Stimulated activated CD8-positive, alpha-beta memory T cell treated with anti-CD3 and anti-CD28 coated beads, Interleukin-2, amount 100 ng/mL, for 1 hour (primary cell): ENCODE data around the gene CEP162.
"Not testable (repeated sequence)": the region's sequence is repeated elsewhere in the genome, so short reads cannot be mapped to it uniquely, and the experiment has no call there.

Source experiments
- DNase-seq, 2 donors: peaks; one replicate each; pipeline ENCODE4 v3.0.0-alpha.2; 2020; ENCODE audit warnings: low read depth in 2 of 2

The CEP162 gene

DNA sequence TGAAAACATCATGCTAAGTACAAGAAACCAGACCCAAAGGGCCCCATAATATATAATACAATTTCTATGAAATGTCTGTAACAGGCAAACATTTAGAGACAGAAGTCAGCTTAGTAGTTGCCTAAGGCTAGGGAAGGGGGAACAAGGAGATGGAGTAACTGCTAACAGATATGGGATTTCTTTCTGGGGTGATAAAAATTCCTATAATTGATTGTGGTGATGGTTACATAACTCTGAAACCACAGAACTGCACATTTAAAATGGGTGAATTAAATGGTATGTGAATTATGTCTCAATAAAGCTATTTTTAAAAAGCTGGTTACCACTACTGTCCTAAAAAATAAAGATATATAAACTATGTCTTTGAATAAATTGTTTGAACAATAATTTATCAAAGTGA, 3.2 kb downstream of the CEP162 start:
- no peak for DNase-seq

DNA sequence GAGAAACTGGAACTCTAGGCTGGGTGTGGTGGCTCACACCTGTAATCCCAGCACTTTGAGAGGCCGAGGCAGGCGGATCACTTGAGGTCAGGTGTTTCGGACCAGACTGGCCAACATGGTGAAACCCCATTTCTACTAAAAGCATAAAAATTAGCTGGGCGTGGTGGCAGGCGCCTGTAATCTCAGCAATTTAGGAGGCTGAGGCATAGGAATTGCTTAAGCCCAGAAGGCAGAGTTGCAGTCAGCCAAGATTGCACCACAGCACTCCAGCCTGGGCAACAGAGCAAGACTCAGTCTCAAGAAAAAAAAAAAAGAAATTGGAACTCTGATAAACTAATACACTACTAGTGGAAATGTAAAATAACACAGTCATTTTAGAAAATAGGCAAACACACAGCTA, 3.8 kb downstream of the CEP162 start:
- not testable (repeated sequence) for DNase-seq

DNA sequence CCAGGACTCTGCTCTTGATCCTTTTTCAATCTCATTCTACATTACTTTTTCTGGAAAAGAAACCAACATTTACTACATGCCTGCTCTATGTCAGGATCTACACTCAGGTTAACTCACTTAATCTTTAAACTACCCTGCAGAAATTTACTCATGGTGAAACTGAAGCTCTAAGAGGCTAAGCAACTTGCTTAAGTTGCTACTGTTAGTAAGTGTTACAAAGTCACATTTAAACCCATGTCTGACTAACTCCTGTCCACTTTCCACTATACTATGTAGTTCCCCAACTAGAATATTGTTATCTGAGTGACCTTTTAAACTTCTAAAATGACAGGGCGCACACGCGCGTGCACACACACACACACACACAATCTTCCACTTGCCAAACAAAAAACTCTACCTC, 5.0 kb downstream of the CEP162 start:
- no peak for DNase-seq

DNA sequence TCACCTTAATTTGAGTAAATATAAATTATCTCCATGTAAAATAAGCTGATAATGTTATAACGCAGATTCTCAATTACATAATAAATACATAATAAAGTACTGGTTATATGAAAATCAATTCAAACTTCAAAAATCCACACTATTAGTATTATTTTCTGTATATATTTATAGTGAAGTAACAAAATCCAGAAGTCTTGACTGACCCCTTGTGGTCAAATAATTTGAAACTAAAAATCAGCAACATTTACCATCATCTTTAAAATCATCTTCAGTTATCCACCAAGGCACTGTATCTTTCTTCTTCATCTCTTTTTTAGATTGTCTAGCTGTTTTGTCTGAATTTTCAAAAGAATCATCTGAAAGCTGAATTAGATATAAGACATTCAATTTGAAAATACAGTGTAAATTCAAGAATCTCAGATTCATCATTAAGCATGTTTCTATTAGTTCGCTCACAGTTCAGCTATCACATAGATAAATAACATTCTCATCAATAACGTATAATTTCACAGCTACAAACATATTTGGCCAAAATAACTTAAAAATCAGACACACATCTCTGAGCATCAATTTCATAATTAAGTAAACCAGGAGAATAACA, 6.5 kb downstream of the CEP162 start:
- no peak for DNase-seq

DNA sequence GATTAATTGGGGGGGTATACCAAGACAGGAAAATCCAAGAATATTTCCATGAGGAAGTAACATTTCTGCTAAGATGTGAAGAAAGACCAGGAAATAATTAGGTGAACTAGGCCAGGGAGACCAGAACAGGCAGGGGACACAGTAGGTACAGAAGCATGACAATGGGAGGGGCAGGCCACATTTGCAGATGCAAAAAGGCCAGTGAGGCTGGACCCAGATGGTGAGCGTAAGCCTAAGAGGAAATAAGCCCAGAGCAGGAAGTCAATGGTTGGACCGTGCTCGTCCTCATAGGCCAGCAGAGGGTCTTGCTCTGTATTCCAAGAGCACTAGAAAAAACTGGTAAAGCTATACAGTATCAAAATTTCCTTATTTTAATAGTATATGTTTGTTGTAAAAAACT, 9.4 kb downstream of the CEP162 start:
- no peak for DNase-seq

DNA sequence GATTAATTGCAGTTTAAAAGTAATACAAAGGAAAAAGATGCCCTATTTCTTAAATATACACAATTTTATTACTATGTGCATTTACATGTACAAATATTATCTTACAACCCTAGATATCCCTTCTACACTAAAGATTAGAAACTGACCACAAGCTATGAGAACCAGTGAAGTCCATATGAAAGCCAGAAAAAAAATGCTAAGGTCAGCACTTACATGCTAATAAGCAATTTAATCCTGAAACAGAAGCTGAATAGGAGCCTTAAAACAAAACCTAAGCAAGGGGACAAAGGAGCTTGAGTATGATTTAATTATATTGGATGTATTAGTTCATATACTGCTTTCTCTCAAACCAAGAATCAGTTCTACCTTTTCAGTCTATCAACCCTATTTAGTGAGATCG, 14.2 kb downstream of the CEP162 start:
- no peak for DNase-seq

DNA sequence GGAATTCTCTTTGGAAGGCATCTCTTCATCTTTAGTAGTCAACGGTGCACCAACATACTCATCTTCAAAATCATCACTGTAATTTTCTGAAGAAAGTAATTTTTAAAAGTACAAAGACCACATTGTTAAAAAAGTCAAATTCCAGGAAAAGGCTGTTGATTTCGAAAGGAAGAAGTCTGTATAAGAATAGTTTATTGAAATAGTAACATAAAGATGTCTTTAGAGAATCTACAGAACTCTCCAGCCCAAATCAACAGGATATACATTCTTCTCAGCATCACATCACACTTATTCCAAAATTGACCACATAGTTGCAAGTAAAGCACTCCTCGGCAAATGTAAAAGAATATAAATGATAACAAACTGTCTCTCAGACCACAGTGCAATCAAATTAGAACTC, 23.4 kb downstream of the CEP162 start:
- no peak for DNase-seq

DNA sequence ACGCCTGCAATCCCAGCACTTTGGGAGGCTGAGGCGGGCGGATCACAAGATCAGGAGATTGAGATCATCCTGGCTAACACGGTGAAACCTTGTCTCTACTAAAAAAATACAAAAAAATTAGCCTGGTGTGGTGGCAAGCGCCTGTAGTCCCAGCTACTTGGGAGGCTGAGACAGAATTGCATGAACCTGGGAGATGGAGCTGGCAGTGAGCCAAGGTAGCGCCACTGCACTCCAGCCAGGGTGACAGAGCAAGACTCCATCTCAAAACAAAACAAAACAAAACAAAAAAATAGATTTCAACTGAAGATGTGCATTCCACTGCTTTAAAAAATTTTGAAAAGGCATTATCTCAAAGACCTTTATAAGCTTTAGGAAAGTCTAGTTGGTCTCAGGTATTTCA, 27.5 kb downstream of the CEP162 start:
- not testable (repeated sequence) for DNase-seq

DNA sequence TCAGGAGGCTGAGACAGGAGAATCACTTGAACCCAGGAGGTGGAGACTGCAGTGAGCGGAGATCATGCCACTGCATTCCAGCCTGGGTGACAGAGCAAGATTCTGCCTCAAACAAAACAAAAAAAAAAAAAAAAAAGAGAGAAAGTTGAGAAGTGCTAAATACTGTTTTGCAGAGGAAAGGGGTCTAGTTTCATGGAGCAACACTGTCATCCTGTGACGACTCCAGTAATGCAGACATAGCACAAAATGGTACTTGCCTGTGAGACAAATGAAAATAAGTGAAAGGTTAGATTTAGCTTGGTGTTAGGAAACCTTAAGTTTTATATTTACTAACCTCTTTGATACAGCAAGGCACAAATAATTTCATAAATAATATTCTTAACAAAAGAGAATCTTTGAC, 29.7 kb downstream of the CEP162 start:
- no peak for DNase-seq

DNA sequence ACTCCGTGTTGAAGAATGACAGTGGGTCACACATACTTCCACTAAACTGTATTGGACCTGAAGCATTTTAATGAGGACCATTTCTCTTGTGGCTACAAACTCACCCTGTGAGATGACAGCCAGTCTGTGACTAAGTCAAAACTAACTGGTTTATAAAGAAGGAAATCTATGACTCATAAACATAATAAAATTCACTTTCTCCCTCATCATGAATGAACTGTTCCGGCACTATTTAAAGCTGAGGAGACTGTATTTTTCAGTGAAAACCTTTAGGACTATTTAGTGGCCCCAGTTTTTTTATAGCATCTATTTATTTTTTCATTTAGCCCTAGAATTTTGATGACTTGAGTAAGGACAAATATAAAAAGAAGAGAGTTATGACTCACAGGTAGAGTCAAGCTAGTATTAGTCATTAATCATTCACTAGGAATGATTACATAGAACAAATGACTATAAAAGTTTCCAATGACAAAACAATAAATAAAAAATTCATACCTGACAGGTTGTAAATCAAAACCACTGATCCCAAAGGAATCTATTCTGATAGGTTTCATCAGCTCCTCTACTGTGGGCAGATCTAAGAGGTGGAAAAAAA, 34.2 kb downstream of the CEP162 start:
- DNase-seq = no peak

DNA sequence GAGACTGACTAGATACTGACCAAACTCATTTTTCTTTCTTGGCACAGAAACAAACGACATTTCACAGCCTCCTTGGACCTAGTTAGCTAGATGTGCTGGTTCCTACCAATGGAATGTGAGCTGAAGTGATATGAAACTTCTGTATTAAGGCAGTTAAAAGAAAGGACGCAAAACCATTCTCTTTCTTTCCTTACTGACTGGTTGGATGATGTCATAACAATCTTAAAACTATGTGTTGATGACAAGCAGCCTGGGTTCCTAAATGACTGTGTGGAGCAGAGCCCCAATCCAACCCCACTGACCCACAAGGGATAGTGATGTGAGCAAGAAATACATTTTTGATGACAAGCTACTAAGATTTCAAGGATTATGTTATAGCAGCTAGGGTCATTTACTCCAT, 35.6 kb downstream of the CEP162 start:
- no peak for DNase-seq

DNA sequence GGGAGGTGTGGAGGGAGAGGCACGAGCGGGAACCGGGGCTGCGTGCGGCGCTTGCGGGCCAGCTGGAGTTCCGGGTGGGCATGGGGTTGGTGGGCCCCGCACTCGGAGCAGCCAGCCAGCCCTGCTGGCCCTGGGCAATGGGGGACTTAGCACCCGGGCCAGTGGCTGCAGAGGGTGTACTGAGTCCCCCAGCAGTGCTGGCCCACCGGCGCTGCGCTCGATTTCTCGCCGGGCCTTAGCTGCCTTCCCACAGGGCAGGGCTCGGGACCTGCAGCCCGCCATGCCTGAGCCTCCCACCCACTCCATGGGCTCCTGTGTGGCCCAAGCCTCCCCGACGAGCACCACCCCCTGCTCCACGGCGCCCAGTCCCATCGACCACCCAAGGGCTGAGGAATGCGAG, 38.1 kb downstream of the CEP162 start:
- DNase-seq = not testable (repeated sequence)

DNA sequence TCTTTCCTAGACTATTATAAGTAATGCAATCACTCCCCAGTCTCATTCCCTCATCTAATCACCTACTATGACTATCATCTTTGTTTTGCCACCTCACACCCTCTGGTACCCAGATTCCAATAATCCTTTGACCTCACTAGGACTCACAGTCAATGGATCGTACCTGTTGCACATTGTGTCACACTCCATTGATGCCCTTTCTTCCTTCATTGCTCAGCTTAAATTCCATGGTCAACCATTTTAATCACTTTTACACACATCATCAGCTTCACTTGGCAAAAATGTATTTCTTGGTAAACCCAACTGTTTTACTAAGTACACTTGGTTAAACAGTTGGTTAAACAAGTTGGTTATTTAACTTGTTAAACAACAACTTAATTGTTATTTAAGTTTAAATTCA, 44.0 kb downstream of the CEP162 start:
- DNase-seq = no peak

DNA sequence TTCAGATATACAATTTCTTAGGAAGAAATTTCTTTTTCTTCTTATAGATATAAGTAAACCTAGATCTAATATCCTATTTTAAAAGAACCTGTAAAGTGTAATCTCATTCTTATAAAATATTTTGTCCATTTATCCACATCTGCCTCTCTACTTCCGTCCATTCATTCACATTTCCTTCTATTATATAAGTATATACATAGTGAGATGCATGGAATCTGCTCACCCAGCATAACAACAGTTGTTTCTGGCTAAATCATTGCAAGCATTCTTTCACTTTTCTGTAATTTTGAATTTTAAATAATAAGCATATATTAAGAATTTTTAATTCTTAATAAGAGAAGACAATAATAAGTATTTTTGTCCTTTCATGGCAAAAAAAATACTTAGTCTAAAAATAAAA, 45.4 kb downstream of the CEP162 start:
- DNase-seq = no peak

DNA sequence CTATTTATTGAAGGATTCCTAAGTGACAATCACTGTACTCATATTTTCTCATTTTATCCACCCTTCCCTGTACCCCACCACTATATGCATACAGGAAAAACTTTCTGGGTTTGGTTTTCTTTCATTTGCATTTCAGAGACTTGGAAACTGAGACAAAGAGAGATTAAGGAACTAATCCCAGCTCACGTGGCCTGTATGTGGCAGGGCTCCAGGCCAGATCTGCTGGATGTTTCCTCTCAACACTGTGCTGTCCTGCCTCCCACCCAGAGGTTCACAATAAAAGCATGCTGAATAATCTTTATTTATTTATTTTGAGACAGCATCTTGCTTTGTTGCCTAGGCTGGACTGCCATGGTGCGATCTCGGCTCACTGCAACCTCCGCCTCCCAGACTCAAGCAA, 50.2 kb downstream of the CEP162 start:
- DNase-seq = no peak

DNA sequence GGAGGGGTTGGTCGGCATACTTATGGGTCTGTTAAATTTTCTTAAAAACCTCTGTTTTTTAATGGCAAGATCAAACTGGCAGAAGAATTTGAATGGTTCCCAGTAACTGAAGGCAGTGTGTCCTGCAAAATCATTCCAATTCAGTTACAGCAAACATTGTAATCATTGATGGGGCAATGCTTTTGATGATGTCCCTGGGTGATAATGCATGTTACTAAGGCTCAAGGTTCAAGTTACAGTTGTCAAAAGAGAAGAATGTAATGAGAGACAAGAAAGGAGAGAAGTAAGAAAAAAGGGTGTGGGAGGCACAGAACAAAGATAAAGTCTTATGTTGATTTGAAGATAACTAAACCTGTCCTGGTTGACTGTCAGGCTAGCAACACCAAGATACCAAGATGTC, 54.9 kb downstream of the CEP162 start:
- DNase-seq = no peak

DNA sequence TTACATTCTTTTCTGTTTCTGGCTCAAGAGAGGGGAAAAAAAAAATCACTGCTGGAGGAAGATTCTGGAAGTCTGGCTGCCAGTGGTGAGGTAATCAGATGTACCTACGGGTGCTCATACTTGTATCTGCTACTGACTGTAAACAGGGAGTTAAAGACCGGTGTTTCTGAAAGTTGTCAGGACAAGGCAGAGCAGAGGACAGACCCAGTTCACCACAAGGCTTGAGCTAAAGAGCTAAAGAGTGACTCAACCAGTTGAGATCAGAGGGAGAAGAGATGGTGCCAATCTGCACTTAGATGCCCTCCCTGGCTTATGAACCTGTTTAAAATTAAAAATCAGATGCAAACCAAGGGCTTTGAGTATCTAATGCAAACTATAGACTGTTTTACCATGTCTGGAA, 55.4 kb downstream of the CEP162 start:
- DNase-seq = no peak

DNA sequence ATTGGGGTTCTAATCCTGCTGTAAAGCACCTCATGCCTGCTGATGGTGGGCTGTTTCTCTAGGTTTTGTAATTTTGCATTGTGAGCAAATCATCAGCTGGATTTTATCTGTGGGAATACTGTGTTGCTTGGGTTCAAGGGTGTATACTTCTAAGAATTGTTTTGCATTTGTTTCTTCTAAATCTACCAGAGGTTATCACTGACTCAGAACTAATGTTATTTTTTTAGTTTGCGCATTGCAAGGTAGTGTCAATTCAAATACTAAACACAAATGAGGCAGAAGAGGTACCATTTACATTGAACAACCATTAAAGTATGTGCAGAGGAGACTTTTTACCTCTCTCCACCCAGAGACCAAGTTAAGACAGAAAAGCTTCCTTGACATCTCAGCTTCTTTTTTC, 60.0 kb downstream of the CEP162 start:
- DNase-seq = no peak

DNA sequence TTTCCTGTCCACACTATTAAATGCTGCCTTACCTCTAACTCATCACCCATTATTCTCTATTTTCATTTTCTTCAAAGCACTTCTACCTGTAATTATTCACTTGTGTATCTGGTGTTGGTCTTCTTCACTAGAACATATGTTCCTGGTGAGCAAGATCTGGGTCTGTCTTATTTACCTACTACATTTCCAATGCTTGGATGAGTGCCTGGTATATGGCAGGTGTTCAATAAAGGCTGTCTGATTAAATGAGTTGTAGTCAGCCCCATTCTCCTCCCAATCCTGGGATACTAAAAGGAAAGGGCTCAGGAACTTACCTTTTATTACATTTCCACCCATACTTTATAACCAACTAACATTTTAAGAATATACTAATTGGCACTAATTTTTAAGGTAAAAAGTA, 61.0 kb downstream of the CEP162 start:
- DNase-seq = no peak

DNA sequence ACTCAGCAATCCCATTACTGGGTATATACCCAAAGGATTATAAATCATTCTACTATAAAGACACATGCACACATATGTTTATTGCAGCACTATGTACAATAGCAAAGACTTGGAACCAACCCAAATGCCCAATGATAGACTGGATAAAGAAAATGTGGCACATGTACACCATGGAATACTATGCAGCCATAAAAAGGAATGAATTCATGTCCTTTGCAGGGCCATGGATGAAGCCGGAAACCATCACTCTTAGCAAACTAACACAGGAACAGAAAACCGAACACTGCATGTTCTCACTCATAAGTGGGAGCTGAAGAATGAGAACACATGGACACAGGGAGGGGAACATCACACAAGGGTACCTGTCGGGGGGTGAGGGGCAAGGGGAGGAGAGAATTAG, 63.1 kb downstream of the CEP162 start:
- not testable (repeated sequence) for DNase-seq

DNA sequence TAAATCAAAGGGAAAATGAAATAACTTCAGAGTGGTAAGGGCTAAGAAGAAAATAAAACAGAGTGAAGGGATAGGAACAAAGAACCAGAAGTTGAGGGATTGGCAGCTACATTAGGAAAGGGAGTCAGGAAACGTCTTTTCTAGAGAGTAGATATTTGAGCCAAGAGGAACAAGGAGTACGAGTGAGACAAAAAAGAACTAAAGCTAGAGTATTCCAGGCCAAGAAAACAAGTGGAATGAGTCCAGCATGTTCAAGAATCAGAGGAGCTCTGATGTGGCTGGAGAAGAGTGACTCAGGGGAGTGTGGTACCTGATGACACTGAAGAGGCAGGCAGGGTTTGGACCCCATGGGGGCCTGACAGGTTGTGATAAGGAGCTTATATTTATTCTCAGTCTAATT, 66.3 kb downstream of the CEP162 start:
- no peak for DNase-seq

DNA sequence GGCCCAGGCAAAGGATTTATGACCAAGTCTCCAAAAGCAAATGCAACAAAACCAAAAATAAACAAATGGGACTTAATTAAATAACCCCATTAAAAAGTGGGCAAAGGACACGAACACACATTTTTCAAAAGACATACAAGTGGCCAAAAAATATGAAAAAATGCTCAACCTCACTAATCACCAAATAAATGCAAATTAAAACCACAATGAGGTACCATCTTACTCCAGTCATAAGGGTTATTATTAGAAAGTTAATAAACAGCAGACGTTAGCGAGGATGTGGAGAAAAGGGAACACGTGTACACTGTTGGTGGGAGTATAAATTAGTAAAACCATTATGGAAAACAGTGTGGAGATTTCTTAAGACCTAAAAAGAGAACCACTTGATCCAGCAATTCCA, 71.1 kb downstream of the CEP162 start:
- DNase-seq = no peak

DNA sequence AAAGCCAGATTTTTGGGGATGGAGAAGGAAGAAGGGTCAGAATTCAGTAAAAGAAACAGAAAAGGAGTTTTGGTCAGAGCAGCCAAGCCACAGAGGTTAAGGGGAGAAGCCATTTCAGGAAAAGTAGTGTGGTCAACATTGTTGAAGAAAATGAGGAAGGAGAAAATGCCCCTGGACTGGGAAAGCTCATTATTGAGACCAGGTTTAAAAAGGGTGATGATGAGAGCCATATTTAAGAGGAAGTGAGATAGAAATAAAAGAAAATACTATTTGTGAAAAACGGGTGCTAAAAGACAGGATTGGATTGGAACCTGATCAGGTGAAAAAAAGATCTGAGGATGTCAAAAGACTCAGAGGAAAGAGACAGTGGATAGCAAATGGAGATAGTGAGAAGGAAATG, 75.8 kb downstream of the CEP162 start:
- DNase-seq = no peak

DNA sequence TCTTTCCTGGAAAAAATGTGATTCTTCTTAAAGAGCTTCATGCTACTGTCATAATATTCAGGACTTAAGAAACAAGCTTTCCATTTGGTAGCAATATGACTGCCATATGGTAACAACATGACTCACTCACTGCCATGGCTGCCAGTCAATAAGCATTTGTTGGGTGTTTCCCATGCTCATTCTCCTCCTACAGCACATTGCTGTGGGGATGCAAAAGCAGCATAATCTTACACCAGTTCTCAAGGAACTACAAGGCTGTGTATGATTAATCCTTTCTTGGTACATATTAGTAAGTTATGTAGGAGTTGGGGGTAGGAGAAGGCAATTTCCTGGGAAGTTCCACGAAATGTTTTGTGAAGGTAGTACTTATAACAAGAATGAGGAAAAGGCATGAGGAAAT, 76.7 kb downstream of the CEP162 start:
- DNase-seq = no peak
